GM18511 (cell line): Measurements from ENCODE around the gene APOF.
"Not testable (repeated sequence)": the region's sequence is repeated elsewhere in the genome, so short reads cannot be mapped to it uniquely, and the experiment has no call there.

Source experiments
- ATAC-seq: cut with Tn5 transposase; IDR thresholded peaks from one replicate; pipeline ENCODE4 v1.9.1; 2021; ENCODE audit warnings: mild to moderate bottlenecking, moderate library complexity; ENCODE audit not compliant: unreplicated experiment

The APOF gene

GRCh38 chr12:56333679-56334489 lies 28.8 kb downstream of the APOF start, which contains the start of gene PAN2:
Gene PAN2 (minus strand): TSS chr12:56334000. CDS start chr12:56333094, 906 bp downstream.
- peak; percentile 96 for ATAC-seq

- ATAC-seq = no peak
These were observed 29.4 kb downstream of the APOF start for GRCh38 chr12:56333197-56333678.

- no peak for ATAC-seq
These were observed 30.0 kb downstream of the APOF start for GRCh38 chr12:56332512-56333196.

- no peak for ATAC-seq
These were observed 31.6 kb downstream of the APOF start for GRCh38 chr12:56330936-56331490.

- no peak for ATAC-seq
These were observed 36.1 kb downstream of the APOF start for GRCh38 chr12:56326533-56326932.

- ATAC-seq = no peak
These were observed 36.5 kb downstream of the APOF start for GRCh38 chr12:56326126-56326525.

GRCh38 chr12:56324206-56324605 lies 38.5 kb downstream of the APOF start:
- ATAC-seq = no peak

- ATAC-seq = not testable (repeated sequence)
These were observed 41.0 kb downstream of the APOF start for GRCh38 chr12:56321610-56322009.

GRCh38 chr12:56321027-56321426 lies 41.6 kb downstream of the APOF start:
- ATAC-seq = no peak

- no peak for ATAC-seq
These were observed 45.0 kb downstream of the APOF start for GRCh38 chr12:56317675-56318074.

- ATAC-seq = peak; percentile 92
These were observed 46.8 kb downstream of the APOF start, which contains the start of gene CNPY2 for GRCh38 chr12:56315622-56316473. Gene CNPY2 (minus strand): TSS chr12:56315988. CDS start chr12:56315217, 771 bp downstream.

- ATAC-seq = no peak
These were observed 47.4 kb downstream of the APOF start for GRCh38 chr12:56315249-56315621.

GRCh38 chr12:56311003-56311402 lies 51.7 kb downstream of the APOF start:
- no peak for ATAC-seq
